OCI-M2 (cell line): ENCODE results near the gene TULP1.
"Not testable (repeated sequence)": the region's sequence is repeated elsewhere in the genome, so short reads cannot be mapped to it uniquely, and the experiment has no call there.

ENCODE experiments used
- DNase-seq: peaks from one replicate; lab custom pipeline; 2025; ENCODE audit not compliant: unreplicated experiment; lab: John Stamatoyannopoulos, UW

TULP1 gene

DNA sequence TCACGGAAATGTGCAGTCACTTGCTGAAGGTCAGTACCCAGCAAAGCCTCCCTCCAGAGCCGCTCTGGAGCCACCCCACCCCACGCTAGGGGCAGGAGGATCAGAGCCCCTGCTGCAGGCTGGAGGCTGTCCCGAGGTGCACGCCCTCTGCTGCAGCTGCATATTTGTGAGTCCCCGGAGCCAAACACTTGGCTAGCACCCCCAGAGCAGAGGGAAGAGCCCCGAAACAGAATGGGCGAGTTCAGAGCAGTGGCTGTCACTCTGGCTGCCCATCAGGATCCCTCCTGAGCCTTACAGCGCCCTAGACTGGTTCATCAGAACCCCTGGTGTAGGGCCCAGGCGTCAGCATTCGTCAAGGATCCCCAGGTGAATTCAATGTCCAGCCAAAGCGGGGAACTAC lies 9.5 kb upstream of the TULP1 start:
- no peak for DNase-seq

DNA sequence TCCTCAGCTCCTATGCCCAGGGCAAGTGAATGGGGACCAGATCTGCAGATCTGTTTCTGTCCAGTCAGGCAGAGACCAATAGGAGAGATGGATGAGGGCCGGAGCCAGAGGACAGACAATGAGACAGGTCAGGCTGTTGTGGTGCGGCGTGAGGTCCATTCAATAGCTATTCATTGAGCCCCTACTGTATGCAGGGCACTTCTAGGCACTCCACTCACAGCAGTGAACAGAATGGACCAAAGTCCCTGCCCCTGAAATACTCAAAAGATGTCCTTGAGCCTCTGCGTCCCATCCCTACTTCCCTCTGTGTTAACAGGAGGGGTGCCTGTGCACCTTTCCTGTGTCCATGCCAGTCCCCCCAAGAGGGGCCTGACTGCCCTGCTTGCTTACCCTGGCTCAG lies 8.5 kb upstream of the TULP1 start:
- DNase-seq = no peak

DNA sequence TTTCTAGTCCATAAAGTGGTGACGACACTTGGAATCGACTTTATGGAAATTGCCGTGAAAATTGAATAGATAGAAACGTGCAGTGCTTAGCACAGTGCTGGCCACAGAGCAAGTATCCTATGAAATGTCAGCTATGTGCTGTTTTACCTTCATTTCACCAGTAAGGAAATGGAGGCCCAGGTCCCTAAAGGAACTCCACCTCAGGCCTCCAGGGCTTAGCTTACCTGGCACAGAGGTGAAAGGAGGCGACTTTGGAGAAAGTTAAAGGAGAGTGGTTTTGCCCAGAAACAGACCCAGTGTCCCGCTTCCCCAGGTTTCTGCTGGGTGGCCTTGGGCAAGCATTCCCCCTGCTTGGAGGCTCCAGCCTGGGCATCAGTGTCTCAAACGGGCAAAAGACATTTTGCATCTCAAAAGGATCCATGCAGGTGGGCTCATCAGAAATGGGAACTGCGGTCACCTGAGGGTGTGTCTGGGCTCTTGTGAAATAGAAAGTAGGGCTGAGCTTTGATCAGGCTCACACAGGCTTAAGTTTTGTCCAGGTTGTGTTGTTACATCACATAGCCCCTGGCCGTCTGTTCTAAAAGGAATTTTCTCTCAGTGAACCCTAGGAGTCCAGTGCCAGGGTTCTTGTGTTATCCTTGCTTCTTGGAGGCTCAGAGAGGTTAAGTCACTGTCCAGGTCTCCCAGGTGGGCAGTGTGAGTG lies 6.8 kb upstream of the TULP1 start:
- DNase-seq = no peak

DNA sequence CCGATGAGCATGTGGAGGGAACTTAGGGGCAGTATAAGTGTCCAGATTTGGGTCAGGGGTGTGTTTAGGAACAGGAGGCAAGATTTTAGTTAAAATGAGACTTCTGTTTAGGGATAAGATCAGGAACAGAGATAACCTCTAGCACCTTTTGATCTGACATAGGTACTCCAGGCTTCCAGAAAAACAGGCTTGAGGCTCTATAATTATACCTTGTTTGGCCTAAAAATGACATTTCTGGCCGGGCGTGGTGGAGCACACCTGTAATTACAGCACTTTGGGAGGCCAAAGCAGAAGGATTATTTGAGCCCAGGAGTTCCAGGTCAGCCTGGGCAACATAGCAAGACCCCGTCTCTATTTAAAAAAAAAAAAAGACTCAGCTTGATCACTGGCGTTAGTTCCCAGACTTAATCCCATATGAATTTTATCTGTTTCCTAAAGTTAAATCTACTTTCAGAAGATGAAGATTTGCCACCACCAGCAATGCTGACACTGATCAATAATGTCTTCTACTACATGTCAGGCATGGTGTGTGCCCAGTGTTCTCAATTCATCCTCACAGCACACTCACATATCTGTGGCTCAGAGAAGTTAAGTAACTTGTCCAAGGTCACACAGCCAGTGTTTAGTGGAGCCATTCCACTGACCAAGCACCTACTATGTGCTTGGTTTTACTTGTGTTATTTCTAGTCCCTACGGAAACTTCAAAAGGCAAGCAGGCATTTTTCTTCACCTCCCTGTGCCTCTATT lies 6.0 kb upstream of the TULP1 start:
- DNase-seq = no peak

DNA sequence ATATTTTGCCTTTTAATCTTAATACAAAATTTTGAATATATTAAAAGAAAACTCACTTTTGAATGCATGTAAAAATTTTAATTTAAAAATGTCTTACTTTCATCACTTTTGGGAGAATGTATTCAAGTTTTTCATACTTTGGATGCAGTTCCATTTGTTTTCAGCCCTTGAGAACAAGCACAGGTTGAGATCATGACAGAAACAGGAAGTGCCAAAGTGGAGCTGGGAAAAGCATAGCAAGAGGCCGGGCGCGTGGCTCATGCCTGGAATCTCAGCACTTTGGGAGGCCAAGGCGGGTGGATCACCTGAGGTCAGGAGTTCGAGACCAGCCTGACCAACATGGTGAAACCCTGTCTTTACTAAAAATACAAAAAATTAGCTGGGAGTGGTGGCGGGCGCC lies 5.3 kb upstream of the TULP1 start:
- not testable (repeated sequence) for DNase-seq

DNA sequence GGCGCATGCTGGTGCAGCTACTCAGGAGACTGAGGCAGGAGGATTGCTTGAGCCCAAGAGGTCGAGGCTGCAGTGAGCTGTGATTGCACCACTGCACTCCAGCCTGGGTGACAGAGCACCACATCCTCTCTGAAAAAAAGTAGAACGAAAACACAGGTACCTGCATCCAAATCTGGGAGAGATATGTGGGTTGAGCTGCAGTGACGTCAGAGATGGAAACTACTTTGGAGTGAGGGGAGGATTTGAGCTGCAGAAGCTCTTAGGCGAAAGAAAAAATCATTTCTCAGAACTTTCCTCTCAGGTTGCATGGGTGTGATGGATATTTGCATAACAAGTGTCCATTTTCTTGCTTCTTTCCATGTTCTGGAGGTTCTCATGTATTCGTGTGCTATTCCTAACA lies 4.0 kb upstream of the TULP1 start:
- no peak for DNase-seq

DNA sequence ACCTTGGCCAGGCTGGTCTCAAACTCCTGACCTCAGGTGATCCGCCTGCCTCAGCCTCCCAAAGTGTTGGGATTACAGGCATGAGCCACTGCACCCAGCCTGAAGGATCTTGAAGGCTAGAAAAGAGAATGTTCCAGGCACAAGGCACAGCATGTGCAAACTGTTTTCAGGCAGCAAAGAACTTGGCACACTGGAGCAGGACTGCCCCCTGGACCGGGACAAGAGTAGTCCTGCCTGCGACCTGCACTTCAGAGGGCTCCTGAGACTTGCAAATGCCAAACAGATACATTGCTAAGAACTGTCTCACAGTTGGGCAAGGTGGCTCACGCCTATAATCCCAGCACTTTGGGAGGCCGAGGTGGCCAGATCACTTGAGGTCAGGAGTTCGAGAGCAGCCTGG lies 3.2 kb upstream of the TULP1 start:
- not testable (repeated sequence) for DNase-seq

DNA sequence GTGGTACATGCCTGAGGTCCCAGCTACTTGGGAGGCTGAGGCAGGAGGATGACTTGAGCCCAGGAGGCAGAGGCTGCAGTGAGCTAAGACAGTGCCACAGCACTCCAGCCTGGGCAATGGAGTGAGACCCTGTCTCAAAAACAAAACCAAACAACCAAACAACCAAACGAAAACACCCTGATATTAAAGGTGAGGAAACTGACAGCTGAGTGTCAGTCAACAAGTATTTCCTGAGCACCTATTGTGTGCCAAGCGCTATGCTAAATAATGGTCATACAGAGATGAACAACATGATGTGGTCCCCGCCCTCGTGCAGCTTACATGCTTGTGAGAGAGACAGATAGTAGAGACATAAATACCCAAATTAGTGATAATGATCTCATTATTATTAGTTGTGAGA lies 1.9 kb upstream of the TULP1 start:
- no peak for DNase-seq

DNA sequence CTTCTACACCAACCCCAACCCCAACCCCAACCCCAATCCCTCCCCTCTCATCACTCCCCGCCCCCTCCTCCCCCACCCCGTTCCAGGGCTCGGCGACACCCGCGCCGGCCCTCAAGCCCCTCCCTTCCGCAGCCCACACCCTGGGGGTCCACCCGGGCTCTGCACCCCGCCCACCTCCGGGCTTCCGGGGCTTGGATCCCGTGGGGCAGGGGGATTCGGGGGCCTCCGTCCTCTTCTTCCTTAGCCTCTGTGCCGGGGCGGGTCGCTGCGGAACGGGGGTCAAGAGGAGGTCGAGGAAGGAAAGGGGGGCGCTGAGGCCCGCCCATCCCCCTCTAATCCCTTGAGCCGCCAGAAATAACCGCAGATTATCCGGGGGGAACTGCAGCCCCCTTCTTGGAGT lies 690 bp downstream of the TULP1 start:
- DNase-seq = no peak

DNA sequence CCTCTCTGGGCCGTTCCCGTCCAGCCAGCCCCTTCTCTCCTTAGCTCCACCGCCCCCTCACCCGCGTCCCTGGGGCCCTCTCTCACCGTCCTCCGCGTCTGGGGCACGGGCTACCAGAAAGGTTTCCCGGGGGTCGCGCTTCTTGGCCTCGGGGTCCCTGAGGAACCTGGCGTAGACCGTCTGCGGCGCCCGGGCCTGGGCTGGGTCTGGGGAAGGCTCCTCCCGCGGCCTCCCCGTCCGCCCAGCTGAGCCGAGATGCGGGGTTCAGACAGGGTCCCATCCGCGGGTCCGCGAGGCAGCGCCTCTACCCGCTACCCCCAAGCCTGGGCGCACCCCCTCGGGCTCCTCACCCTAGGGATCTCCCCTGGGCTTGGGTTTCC lies 1.1 kb downstream of the TULP1 start:
- no peak for DNase-seq

DNA sequence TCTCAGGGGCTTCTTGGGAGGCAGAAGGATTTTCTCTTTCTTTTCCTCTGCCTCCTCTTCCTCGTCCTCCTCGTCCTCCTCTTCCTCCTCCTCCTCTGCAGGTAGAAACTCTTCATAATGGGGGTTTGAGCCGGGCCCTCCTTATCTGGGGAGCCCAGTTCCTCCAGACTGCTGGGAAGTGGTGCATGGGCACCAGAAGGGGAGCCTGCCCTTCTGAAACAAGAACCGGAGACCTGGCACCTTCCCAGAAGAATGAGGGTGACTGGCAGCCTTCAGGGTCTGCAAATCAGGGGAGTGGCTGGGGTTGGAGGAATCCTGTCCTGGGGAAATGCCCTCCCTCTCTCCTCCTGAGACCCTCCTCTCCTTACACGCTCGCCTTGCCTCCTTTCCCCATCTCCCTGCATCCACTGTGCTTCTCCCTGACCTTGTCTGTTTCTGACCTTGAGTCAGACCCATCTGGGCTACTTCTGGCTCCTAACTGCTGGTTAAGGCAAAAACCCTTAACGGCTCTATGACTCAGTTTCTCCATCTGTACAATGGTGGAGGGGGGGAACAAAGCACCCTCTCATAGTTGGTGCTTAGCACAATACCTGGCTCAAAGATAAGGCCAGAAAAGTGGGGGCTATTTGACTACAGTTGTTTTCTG lies 1.7 kb downstream of the TULP1 start:
- no peak for DNase-seq

DNA sequence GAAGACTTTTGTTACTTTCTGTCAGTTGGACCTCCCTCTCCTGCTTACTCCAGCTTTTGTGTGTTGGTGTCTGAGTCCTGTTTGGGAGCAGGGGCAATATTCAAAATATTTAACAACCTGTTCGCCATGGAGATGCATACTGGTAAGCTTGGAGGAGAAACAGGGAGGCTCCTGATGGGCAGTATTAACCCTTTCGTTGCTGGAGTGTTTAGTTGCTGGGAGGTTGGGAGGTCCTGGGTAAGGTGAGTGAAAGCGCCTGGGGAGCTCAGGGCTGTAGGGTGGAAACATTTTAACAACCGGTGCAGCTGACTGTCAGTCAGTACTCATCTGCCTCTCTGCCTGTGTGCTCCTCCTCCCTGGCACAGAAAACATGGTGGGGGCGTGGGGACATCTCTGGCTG lies 4.2 kb downstream of the TULP1 start:
- no peak for DNase-seq

DNA sequence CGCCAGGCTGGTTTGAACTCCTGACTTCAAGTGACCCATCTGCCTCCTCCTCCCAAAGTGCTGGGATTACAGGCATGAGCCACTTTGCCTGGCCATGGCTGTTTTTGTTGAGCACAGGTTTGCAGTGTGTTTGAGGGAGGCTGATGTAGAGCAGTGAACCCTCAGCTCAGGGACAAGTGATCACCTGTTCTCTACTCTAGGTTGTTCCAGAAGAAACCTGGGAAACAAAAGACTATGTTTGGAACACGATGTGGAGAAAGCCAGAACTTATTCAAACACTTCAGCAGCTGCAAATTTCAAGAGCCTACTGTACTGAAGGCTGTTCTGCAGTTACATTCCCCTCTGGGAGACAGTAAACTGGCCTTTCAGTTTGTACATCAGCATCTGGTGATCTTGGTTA lies 4.7 kb downstream of the TULP1 start:
- no peak for DNase-seq

DNA sequence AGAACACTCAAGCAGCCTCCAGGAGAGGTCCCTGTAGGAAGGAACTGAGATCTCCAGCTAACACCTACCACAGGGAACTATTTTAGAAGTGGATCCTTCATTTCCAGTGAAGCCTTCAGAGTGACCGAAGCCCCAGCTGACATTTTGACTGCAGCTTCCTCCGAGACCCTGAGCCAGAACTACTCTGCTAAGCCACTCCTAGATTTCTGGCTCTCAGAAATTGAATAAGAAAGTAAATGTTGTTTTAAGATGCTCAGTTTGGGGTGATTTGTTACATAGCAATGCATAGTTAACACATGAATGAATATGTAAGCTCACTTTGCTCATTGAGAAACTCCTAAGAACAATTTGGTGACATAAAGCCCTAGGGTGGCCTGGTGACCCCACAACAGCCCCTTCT lies 5.5 kb downstream of the TULP1 start:
- DNase-seq = no peak

DNA sequence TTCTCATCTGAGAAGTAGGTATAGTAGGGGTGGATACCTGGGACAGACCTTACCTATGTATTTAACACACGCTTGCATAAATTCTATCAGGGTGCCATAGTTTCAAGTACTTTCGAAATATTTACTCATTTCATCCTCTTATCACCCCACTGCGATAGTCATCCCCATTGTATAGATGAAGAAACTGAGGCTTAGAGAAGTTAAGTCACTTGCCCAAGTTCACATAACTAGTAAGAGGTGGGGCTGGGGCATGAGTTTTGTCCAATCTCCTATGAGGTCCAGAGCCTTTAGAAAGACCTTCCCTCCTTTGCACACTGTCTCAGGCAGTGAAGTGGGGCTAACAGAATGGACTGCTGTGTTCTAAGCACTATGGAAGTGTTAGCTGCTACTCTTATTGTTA lies 6.2 kb downstream of the TULP1 start:
- no peak for DNase-seq

DNA sequence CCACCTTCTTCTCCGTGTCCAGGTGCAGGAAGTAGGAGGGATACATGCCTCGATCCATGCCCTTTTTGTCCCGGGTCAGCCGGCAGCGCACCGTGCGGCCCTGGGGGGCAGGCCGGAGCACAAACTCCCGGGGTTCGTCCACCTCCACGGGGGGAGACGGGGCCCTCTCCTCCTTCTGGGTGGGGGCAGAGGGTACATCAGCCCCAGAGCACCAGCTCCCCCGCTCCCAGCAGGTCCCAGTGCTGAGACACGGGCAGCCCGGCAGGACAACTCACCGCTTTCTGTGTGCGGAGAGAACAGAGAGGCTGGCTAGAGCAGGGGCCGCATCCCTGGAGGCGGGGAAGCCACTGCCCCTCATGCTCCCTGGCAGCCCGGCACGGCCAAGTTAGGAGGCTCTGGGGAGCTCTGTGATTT lies 6.7 kb downstream of the TULP1 start:
- no peak for DNase-seq

DNA sequence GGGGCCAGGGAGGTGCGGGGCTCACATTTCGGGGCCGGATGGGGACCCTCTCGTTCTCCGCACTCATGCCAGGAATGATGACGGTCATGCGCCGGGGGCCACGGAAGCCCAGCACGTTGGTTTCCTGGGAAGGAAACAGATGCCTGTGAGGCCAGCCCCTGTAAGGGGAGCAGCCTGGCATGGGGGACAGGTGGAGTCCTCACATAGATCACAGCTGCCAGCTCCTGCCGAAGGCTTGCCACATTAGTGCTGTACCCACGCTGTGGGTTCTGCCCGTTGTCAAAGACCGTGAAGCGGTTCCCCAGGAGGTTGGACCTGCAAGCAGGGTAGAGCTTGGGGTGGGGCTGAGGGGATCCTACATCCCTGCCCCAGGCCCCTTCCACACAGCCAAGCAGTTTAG lies 9.2 kb downstream of the TULP1 start:
- DNase-seq = no peak

DNA sequence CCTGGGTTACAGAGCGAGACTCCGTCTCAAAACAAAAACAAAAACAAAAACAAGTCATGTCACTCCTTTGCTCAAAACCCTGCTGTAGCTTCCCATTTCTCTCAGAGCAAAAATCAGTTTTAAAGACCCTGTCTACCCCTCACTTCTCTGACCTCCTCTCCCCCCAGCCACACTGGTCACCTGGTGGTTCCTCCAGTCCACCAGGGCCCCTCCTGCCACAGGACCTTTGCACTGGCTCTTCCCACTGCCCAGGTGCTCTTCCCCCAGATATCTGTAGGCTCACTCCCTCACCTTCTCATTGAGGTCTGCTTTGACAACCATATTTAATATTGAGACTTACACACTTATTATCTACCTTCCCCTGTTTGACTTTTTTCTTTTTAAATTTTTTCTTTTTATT lies 10.9 kb downstream of the TULP1 start:
- DNase-seq = no peak

DNA sequence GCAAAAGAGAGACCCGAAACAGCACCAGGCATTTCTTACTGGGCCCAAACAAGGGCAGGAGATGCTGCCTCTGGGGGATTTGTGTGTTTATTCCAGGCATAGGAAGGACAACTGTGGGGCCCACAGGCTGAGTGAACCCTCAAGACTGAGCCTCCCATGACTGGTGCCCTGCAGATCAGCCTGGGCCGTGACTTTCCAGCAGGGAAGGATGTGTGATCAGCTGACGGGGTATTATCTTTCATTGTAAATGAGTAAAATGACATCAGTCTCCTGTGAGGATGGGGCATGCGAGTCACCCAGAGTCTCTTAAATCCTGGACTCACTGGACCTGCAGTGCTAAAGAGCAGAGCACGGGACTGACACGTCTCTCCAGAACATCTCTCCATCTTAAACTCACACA lies 11.9 kb downstream of the TULP1 start:
- no peak for DNase-seq

DNA sequence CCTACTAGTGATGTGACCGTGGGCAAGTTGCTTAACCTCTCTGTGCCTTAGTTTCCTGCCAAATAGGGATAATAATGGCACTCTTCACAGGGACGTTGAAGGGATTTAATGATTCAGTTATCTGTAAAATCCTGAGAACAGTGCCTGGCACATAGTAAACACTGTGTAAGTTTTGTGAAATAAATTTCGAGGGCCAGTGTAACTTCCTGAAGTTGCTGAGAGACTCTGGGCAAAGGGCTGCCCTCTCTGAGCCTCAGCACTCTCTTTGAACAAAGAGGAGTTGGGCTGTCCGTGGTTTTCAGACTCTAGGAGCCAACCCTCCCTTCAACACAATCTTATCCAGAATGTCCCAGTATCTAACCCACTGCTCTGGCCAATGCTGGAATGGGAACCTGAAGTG lies 13.3 kb downstream of the TULP1 start:
- no peak for DNase-seq

DNA sequence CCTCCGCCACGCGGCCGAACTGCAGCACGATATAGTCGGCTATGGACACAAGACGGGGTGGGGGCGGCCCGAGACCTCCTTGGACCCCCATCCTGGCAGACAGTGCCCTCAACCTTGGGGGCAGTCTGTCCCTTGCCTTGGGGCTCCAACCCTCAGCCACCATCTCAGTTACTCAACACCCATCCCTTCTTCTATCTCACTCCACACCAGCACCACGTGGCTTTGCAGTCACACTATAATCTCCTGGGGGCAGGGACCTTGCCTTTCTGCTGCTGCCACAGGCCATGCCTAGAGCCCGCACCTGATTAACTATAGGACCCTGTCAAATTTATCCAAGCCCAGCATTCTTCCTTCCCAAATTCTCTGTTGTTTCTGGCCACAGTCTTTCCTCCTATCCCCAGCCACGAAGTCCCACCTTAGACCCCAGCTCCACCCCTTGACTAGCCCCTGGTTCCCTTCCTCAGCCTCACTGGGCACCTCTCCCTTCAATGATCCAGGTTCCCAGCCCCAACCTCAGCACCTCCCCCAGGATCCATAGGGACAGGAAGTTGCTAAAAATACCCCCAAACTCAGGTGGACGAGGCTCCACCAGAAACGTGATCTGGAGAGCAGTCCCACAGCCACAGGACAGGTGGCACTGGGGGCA lies 14.2 kb downstream of the TULP1 start:
- no peak for DNase-seq
